ENCODE measurements around the gene MED23.

Gene MED23

GRCh38 chr6:131565056-131565455, 63.0 kb downstream of the MED23 start:
- H3K4me3 ChIP-seq (ENCODE audit: low read depth, low read length): no peak overlapping the region
- no peak for TF ChIP-seq CTCF (conservative IDR thresholded peaks at IDR 0.05; ENCODE audit: low read depth, low read length)
- no peak for DNase-seq (ENCODE audit: low read depth)

GRCh38 chr6:131561925-131562707, 65.9 kb downstream of the MED23 start:
- DNase-seq (ENCODE audit: low read depth): no peak
- no peak overlapping the region for H3K4me3 ChIP-seq (ENCODE audit: low read depth, low read length)
- no peak for TF ChIP-seq CTCF (conservative IDR thresholded peaks at IDR 0.05; ENCODE audit: low read depth, low read length)

- no peak for DNase-seq (ENCODE audit: low read depth)
- TF ChIP-seq CTCF (conservative IDR thresholded peaks at IDR 0.05; ENCODE audit: low read depth, low read length): no peak
- no peak overlapping the region for H3K4me3 ChIP-seq (ENCODE audit: low read depth, low read length)
These were observed 69.1 kb downstream of the MED23 start for GRCh38 chr6:131558922-131559321.

GRCh38 chr6:131555992-131556391, 72.0 kb downstream of the MED23 start:
- H3K4me3 ChIP-seq (ENCODE audit: low read depth, low read length): no peak overlapping the region
- DNase-seq (ENCODE audit: low read depth): no peak
- TF ChIP-seq CTCF (conservative IDR thresholded peaks at IDR 0.05; ENCODE audit: low read depth, low read length): no peak

GRCh38 chr6:131552572-131552971, 75.5 kb downstream of the MED23 start:
- TF ChIP-seq CTCF (conservative IDR thresholded peaks at IDR 0.05; ENCODE audit: low read depth, low read length): no peak
- DNase-seq (ENCODE audit: low read depth): no peak
- no peak overlapping the region for H3K4me3 ChIP-seq (ENCODE audit: low read depth, low read length)

- TF ChIP-seq CTCF (conservative IDR thresholded peaks at IDR 0.05; ENCODE audit: low read depth, low read length): no peak
- no peak for DNase-seq (ENCODE audit: low read depth)
- no peak overlapping the region for H3K4me3 ChIP-seq (ENCODE audit: low read depth, low read length)
These were observed 76.1 kb downstream of the MED23 start for GRCh38 chr6:131551902-131552301.

- DNase-seq (ENCODE audit: low read depth): no peak
- no peak for TF ChIP-seq CTCF (conservative IDR thresholded peaks at IDR 0.05; ENCODE audit: low read depth, low read length)
These were observed 78.2 kb downstream of the MED23 start for GRCh38 chr6:131549811-131550210.

More at GRCh38 chr6:131549811-131550210, 78.2 kb downstream of the MED23 start:
- no peak overlapping the region for H3K4me3 ChIP-seq (ENCODE audit: low read depth, low read length)
